Hippocampal formation (tissue), 2 donors: ENCODE measurements around the gene CGGBP1.
"Not testable (repeated sequence)": the region's sequence is repeated elsewhere in the genome, so short reads cannot be mapped to it uniquely, and the experiment has no call there.

Experiments
- DNase-seq, 2 donors: peaks; one replicate each; lab custom pipeline; 2025; lab: John Stamatoyannopoulos, UW

CGGBP1 gene

GRCh38 chr3:88034491-88035275, 24.1 kb downstream of the CGGBP1 start:
- DNase-seq = no peak

DNA sequence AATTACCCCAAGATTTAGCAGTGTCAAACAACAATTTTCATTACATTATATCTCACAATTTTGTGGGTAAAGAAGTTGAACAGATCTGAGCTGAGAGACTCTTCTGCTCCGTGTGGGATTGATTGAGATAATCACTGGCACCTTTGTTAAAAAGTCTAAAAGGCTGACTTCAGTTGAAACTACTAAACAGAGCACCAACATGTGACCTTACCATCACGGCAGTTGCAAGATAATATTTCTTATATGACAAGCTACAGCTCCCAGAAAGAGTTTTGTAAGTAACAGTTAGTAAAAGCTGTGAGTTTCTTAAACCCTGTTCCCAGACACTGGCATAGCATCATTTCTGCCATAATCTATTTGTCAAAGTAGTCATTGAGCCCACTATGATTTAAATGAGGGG, 25.0 kb downstream of the CGGBP1 start:
- no peak for DNase-seq

- DNase-seq = no peak
Observed at GRCh38 chr3:88033079-88033478, 25.7 kb downstream of the CGGBP1 start.

- DNase-seq = no peak
Observed at GRCh38 chr3:88032245-88032644, 26.6 kb downstream of the CGGBP1 start.

DNA sequence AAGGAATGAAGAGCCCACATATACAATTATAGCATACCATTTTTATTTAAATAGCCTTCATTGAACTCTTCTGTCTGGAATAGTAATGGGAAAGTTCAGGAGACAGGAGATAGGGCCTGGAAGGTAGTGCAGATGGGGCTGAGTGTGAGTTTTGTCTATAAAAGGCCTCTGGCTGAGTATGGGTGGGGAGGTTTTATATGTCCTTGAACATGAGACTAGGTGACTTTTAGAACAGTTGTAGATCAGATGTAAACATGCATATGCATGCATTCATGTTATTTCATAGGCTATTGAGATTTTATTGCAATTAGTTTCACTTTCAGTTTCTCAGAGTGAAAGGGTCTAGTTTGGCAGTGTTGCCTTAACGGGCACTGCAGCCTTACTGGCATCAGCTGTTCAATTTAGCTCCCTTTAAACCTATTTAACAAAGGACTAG, 27.1 kb downstream of the CGGBP1 start:
- DNase-seq = peak in 1 of 2 donors; percentile 33

GRCh38 chr3:88030210-88030609, 28.6 kb downstream of the CGGBP1 start:
- DNase-seq = no peak

GRCh38 chr3:88028876-88029275, 29.9 kb downstream of the CGGBP1 start:
- no peak for DNase-seq

DNA sequence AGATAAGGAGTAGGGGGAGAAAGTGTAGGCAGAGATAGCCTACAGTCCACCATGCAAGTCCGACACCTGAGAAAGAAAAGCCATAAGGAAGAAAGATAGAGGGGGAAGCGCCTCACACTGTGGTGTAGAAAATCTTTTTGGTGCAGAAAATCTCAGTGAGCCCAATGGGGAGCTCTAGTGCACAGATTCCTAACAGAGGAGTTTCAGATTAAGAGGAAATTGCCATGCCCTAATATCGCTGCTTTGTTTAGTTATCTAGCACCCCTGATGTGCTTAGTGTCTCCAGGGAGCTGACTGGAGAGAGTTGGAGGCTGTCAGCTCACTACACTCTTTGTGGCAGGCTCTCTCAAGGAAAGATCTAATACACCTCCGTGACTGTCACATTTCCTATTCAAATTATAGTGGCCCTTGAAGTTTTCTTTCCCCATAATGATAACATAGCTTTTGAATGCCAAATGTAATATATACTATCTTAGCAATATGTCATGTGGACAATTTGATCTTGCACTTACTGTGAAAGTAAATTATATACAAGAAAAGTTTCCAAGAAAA, 33.7 kb downstream of the CGGBP1 start:
- no peak for DNase-seq

DNA sequence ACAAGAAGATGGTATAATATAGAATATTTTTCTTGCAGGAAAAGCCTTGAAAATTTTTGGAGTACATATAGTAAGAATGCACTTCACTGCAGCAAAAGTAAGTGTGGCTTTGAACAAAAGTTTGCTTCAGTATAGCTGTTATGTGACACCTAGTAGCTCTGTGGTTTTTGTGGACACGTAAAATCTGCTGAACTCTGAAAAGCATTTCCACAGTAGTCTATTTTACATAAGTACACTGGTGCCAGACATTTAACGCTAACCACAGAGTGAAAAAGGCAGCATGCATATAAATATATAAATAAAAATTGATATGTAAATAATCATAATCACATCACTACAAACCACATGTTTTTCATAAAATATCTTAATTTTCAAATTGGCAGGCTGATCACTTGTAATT, 39.8 kb downstream of the CGGBP1 start:
- no peak for DNase-seq

DNA sequence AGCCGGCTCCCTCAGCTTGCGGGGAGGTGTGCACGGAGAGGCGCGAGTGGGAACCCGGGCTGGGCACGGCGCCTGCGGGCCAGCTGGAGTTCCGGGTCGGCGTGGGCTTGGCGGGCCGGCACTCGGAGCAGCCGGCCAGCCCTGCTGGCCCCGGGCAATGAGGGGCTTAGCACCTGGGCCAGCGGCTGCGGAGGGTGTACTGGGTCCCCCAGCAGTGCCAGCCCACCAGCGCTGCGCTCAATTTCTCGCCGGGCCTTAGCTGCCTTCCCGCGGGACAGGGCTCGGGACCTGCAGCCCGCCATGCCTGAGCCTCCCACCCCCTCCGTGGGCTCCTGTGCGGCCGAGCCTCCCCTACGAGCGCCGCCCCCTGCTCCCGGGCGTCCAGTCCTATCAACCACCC, 43.1 kb downstream of the CGGBP1 start:
- DNase-seq = not testable (repeated sequence)

DNA sequence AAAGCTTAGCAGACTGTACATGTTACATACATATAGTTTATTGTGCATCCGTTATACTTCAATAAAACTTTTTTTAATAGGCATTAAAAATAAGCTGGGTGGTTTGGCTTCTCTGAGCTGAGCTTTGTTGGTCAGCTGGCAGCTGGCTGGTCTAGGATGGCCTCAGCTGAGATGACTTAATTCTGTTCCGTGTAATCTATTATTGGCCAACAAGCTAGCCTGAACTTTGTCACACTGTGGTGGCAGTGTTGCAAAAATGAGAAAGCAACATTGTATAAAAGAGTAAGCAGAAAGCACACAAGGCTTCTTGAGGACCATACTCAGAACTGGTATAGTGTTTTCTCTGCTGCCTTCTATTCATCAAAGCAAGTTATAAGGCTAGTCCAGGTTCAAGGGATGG, 45.2 kb downstream of the CGGBP1 start:
- DNase-seq = no peak

- no peak for DNase-seq
Observed at GRCh38 chr3:88010810-88011209, 48.0 kb downstream of the CGGBP1 start.

DNA sequence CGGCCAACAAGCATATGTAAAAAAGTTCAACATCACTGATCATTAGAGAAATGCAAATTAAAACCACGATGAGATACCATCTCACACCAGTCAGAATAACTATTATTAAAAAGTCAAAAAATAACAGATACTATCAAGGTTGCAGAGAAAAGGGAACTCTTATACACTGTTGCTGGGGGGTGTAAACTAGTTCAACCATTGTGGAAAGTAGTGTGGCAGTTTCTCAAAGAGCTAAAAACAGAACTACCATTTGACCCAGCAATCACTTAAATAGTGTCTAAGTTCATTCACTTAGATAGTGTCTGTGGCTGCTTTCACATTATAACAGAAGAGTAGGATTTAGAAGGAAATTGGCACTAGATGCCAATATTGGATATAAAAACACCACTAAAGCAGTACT, 49.7 kb downstream of the CGGBP1 start:
- DNase-seq = no peak

GRCh38 chr3:88005066-88005465, 53.7 kb downstream of the CGGBP1 start:
- DNase-seq = peak in 1 of 2 donors; percentile 32

DNA sequence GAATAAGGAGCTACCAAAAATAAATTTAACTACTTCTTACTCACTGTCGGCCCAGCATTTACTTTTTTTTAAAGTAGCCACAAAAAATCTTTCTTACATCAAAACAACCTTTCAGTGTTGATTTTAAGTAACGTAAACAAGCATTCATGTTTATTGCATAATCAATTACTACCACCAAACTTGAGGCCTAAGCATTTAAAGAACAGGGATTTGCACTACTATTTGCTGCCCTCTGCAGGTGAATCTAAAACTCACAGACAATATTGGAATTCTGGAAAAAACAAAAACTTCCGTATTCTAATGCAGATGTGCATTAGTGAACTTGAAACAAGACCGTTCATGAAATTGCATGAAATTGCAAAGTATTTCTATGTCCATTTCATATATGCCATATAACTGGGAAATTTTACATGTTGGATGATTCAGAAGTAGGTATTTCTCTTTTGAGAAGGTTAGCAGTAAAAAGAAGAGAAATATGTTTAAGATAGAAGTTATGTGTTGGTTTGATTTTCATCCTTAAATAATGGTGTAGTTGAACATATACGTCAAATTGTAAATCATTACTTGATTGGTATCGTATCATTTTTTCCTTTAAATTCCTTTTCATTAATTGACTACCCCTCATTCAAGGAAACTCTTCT, 55.6 kb downstream of the CGGBP1 start:
- peak in 1 of 2 donors; percentile 35 for DNase-seq

DNA sequence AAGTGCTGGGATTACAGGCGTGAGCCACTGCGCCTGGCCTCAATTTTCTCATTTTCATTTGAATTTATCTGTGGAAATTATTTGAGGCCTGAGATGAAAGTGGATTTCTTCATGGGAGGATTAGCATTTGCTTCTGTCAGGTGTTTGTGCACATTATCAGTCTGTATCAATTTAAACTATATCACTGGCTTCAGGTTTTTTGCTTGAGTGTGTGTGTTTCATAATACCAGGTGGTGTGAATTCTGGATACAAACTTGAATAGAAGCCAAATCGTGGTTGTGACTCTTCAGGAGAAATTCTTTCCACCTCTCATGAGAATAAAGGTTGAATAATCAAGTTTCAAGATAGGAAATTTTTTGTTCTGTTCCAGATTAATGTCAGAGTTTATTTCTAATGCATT, 56.4 kb downstream of the CGGBP1 start:
- no peak for DNase-seq
